Measurements from ENCODE around the gene IGF2R.

GRCh38 chr6:160027076-160027475 is 58.2 kb downstream of the IGF2R start:
- no peak for TF ChIP-seq EZH2 (IDR thresholded peaks at IDR 0.05; ENCODE audit: borderline replicate concordance, low read depth, low read length, severe bottlenecking)
- TF ChIP-seq, protein P1, sequence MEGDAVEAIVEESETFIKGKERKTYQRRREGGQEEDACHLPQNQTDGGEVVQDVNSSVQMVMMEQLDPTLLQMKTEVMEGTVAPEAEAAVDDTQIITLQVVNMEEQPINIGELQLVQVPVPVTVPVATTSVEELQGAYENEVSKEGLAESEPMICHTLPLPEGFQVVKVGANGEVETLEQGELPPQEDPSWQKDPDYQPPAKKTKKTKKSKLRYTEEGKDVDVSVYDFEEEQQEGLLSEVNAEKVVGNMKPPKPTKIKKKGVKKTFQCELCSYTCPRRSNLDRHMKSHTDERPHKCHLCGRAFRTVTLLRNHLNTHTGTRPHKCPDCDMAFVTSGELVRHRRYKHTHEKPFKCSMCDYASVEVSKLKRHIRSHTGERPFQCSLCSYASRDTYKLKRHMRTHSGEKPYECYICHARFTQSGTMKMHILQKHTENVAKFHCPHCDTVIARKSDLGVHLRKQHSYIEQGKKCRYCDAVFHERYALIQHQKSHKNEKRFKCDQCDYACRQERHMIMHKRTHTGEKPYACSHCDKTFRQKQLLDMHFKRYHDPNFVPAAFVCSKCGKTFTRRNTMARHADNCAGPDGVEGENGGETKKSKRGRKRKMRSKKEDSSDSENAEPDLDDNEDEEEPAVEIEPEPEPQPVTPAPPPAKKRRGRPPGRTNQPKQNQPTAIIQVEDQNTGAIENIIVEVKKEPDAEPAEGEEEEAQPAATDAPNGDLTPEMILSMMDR (IDR thresholded peaks at IDR 0.05; ENCODE audit: borderline replicate concordance, extremely low read depth, low read length, poor library complexity, severe bottlenecking), result no peak
